HG03469 (cell line): Measurements from ENCODE around the gene BAHD1.

Experiments used
- ATAC-seq: cut with Tn5 transposase; IDR thresholded peaks from one replicate; pipeline ENCODE4 v1.9.1; 2021; ENCODE audit warnings: mild to moderate bottlenecking, moderate library complexity, moderate number of reproducible peaks; ENCODE audit not compliant: unreplicated experiment

Gene BAHD1

DNA sequence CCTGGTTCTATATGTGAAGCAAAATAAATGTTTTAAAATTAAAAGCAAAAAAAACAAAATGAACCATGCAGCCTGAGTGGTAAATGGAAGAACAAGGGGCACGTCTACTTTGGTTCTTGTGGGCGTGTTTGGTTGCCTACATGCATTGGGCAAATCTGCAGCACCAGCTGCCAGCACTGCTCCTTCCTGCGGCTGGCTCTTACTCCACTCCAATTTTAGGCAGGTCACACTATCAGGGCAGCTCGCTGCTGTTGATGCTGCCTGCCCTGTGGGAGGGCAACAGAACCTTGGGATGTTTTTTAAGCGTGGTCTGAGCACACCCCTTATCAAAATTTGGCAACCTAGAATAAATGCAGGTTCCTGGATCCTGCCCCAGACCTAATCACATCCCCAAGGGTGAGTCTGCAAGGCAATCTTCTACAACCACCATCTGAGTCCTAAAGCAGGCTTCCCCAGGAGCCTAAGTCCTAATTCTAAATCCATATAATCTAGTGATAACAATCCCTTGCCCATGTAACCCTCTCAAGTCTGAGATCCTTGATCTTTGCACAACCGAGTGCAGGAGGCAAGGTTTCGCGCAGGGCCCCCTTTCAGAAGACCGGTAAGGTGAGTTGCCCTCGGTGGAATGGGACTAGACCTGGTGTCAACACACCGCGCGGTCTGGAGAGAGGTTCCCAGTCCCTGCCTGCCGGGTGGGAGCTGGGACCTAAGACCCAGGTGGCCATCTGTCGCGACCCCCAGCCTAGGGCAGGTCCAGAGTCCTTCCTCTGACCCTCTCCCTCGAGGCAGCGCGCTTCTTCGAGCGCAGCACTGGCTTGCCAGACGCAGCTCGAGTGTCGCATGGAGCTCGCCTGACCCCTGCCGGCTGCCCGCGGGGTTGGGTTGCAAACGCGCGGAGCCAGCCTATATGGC, 19.3 kb upstream of the BAHD1 start:
- no peak for ATAC-seq

DNA sequence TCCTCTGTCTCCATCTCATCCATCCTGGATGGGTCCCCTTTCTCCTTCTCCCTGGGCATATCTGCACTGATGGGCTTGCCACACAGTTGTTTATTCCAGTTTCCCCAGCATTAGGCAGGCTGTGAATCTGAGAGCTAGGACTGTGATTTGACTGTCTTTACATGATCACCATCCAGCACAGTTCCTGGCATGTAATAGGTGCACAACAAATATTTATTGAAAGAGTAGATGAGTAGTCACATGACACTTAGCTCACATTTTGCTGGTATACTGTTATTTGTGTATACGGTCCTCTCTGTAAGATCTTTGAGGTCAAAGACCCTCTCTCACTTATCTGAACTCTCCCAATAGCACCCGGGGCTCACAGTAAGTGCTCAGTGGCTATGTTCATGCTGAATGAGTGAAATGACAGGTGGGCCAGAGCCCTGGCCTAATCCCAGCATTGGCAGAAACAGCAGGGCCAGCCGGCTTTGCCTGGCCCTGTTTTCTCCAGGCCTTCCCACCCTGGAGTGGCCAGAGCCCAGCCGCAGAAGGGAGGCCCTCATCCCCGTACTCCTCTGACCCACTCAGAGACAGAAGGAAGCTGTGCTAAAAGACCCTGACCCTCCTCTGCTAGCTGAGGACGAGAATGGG, 16.2 kb upstream of the BAHD1 start:
- ATAC-seq, result no peak

DNA sequence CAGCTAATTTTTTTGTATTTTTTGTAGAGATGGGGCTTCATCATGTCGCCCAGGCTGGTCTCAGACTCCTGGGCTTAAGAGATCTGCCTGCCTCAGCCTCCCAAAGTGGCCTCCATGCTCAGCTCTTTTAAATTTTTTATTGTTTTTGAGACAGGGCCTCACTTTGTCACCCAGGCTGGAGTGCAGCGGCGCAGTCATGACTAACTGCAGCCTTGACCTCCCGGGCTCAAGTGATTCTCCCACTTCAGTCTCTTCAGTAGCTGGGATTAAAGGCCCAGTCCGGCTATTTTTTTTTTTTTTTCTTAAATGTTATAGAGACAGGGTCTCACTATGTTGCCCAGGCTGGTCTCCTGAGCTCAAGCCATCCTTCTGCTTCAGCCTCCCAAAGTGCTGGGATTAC, 15.1 kb upstream of the BAHD1 start:
- no peak for ATAC-seq

DNA sequence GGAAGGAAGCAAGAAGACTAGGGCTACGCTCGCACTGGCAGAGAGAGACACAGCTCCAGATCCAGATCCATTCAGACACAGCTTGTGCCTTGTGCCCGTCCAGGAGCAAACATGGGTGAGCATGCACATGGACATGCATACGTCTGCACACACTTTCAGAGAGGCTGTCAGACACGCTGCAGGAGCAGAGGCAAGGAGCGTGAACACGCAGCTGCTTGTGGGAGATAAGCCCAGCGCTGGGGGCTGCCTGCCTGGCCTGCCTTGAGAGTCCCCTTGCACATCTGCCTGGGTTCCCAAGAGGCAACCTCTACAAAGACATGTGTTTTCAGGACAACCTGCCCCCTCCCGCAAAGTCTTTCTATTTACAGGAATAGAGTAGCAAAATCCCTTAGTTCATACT, 13.6 kb upstream of the BAHD1 start:
- ATAC-seq, result no peak

DNA sequence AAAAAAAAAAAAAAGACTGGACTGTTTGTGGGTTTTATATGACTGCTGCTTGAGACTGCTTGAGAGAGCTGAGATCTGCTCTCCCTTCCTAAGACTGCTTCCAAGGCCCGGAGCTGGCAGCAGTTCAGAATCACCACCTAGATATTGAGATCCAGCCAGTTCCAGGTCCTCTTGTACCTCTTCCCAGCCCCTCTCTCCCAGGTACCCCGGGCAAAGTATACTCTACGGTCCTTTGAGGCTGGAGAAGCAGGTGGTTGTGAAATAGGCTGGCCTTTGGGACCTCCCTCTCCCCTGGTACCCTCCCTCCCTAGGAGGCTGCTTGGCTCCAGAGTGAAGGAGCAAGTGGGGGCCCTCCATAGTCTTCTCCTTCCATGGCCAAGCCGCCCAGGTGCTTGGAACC, 12.6 kb upstream of the BAHD1 start:
- ATAC-seq, result no peak

DNA sequence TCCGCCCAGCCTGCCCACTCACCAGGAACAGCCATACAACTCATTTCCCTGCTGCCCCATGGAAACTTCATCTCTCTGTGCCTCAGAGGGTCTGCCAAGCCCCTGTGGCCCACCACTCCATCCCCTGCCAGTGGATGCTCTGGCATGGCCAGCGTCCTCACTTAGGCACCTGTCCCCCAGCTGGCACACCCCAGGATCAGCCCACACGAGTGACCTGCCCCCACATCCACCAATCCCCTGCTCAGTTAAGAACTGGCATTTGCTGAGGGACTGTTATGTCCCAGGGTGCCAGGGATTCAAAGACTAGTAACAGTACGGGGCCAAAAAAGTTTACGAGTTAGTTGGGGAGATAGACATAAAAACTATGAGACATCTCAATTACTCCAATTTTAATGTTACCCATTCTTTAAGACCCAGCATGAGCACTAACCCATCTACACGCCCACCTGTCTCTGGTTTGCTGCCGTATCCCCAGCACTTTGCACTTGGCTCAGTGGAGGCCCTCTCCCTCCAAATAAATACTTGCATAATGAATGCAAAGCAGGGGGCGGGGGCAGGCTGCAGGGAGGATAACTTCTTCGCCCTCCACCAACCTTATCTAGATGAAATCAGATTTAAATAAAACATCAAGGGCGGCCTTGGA, 11.6 kb upstream of the BAHD1 start:
- no peak for ATAC-seq

DNA sequence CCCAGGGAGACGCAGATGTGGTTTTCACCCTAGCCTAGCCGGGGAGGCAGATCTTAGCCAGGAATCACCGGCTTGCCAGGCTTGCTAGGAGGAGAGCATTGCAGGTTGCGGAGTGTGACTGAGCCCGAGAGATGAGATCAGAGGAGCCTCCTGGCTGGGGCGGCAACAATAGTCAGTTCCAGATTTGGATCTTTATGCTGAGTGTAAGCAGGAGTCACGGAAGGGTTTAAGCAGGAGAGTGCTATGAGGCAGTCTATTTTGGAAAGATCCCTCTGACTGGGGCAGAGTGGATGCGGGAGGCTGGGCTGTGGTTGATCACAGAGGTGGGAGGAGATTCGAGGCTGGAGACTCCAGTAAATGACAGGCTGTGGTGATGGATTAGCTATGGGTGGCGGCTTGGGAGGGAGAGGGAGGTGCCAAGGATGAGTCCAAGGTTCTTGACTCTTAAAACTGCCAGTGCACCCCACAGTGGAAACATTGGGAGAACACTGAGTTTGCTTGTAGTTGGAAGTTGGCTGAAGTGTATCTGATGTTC, 10.4 kb upstream of the BAHD1 start:
- no peak for ATAC-seq

DNA sequence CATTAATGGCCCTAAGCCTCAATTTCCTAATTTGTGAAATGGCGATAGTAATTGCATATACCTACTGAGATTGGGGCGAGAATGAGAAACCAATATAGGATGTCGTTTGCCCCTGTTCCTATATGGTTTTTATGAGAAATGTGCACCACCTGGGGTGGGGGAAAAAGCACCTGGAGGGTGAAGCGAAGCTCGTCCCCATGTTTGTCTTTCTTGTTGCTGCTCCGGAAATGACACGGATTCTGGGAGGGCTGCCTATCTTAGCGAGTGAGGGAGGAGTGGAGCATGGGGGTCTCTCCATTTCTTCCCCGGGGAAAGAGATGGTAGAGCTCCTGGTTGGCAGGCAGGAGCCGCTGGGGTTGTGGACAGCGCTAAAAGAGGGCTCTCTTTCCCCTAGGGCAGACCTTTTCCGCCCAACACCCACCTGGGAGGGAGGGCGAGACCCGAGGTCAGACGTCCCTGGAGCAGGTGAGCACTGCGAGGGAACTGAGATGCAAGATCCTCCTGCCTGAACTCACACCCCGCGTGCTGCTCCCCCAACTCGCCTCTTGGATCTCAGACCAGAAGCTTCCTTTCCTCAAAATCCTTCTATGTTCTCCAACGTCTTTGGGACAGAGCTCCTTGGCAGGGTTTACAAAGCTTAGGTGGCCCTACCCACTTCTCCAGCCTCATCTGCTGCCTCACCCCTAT, 5.6 kb upstream of the BAHD1 start:
- no peak for ATAC-seq

DNA sequence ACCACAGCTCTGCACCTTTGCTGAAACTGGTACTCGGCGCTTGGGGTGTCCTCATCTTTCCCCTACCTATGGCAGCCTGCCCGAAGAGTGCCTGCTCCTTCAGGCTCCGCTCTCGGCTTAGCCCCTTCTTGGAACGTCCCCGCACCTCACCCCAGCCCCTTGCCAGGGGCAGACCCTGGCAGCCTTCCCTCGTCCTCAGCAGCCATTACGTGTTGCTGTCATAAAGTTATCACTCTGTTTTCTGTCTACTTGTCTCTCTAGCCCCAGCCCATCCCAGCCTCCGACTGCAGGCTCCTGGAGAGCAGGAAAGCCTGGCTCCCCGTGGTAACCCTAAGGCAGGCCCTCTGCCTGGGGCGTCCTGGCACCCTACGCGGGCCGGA, 5.1 kb upstream of the BAHD1 start:
- ATAC-seq, result no peak

DNA sequence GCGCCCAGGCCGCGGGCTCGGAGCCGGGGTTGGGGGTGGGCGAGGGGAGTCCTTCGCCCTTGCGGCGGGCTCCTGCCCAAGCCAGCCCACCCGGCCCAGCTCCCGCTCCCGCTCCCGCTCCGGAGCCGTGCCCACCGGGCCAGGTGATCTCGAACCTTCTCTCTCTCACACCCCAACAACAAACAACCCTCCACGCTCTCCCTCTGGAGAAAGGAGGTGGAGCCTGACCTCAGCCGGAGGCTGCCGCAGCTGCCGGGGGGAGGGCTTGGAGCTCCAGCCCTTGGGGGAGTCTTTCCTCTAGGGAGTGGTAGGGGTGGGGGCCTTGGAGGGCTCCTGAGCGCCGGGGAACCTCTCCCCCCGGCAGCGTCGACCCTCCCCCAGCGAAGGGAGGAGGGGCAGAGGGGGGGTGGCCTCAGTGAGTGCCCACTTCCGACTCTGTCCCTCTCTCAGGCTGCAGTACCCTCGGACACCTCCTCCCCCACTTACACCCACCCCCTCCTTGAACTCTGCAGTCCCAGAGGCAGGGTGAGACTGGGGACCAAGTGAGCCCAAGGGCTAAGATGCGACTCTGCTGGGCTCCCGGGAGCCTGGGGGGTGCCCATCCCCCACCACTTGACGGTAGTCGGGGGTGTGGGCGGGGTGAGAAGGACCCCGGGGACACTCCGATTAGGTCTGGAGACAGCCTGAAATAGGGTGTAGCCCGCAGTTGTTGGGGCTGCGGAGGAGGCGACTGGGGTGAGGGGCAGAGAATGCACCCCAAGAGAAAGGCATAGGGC, 4.4 kb upstream of the BAHD1 start:
- no peak for ATAC-seq

DNA sequence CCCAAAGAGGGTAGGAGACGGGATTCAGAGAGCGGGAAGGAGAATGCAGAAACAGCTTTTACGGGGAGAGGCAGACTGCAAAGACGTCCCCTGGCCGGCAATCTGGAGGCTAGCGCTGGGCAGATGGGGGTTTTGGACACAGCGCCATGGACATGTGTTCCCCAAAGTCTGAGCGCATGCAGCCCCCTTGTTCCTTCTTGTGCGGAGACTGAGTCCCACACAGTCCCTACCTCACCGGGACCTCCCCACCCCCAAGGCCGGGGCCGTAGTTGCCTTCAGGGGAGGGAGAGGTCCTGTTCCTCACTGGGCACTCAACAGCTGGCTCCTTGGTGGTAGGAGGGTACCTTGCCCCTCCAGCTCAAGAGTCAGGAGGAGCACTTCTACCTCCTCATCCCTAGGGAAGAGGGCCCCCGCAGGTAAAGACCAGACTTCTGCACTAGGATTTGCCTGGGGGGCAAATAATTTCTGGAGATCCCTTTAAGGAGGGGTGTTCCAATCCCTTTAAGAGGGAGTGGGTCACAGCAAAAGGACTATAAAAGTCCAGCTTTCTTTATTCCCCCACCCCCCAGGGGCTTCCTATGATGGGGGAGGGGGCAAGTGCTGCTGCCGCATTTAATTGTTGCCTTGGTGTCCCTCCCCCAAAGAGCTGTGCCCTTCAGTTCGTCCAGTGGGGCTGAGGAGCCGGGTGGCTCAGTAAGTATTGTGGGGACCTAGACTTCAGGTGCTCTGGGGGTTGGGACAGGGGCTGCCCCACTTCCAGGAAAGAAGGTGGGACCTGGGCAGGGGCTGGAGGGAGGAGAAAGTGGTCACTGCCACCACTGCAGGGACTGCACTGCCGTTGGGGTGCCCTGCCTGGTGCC, 3.6 kb upstream of the BAHD1 start:
- ATAC-seq, result no peak

DNA sequence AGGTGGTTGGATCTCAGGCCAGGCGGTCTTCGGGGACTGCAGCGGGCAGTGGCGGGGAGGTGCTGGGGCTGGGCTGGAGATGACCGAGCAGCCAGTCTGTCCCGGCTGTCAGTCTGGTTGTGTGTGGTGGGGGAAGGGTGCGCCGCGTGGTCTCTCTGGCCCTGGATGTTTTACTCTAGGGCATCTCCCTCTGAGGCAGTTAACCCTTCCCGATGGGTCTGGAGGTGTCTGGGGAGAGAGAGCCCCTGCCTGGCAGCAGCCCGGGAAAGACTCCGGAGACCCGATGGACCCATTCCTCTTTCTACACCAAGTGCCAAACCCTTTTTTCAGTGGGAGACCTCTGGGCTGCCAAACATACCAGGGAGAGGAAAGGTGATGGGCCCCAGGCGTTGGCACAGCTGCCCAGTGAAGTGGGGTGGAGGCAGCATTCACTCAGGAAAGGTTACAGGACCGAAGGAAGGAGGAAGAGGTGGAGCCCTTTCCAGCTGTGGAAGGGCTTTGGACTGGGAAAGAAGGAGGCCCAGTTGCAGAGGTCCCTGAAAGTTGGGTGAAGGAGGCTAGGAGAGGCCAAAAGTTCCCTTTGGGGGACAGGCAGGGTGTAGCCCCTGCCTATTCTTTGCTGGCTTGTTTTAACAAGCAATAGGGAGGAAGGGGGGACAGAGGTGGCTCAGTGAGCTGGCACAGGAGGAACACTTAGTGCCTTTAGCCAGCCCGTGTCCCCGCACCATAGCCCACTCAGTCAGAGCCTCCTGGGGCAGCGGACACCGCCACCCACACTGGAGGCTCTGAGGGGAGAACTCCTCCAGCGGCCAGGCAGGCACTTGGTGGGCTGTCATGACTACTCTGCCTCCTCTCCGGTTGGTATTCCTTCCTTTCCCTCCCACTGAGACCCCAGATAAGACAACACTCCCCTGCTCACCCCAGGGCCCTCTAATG, 2.7 kb upstream of the BAHD1 start:
- no peak for ATAC-seq

DNA sequence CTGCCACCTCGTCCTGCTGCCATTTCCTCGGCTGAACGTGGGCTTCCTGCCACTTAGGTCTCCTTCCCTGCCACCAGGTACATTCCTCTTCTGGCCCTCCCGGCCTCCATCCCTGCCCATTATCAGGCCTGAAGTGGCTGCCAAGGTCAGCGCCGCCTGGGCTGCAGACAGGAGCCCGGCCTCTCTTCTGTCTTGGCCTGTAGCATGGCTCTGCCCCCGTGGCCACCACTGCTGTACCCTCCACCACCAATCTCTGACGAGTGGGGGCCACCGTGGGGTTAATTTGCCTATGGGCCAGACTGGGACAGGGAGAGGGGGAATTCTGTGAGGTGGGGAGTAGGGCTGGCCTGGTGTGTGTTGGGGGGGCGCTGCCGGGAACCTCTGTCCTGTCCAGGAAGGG, 2.0 kb upstream of the BAHD1 start:
- no peak for ATAC-seq

DNA sequence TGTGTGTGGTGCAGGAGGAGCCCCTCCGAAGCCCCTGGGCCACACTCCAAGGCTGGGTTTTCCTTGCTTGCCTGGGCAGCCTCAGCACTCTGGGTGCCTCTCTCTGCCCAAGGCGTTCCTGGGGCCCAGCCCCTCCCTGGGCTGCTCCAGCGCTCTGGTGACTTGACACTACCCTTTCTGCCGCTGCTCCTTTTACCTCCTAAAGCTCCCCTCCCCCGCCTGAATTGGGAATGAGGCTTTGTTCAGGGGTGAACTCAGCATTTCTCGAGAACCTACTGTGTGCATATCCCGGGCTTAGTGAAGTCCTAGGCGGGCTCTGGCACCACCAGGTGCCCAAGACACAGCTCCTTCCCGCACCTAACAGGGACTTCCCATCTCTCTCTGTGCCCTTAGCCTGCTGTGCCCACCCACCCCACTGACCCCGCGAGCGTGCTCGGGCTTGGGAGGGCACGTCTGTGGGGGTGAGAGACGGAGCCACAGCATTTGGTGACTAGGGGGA, 1.2 kb upstream of the BAHD1 start:
- no peak for ATAC-seq

DNA sequence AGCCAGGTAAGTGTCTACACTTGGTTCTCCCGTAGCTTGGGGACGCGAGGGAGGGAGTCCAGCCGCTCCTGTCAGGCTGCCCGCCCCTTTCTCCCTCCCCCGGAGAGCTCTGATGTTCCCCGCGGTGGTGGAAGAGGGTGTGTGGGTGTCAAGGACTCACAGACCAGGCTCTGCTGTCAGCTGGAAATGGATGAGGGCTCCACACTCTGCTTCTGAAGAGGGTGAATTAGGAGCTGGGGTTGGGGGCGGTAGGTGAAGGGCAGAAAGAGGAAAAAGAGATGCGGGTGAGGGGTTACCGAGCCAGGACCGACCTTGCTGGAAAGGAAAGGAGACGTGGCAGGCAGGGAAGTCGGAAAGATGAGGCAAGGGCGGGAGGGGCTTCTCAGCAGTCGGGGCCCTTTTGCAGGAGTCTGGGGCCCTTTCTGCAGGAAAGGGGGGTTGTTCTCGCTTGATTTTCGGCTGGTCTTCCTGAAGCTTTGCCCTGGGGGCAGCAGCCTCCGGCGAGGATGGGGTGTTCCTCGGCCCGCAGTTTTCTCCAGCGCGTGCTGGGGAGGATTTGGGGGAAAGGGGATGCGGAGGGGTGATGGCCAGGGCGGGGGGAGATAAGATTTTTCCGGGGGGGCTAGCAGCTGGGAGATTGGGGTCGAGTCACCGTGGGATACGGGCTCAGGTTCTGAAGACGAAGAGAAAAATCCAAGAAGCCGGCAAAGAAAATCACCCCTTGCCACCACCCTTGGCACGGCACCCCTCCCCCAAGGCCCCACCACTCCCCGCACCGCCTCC, 602 bp upstream of the BAHD1 start:
- no peak for ATAC-seq

DNA sequence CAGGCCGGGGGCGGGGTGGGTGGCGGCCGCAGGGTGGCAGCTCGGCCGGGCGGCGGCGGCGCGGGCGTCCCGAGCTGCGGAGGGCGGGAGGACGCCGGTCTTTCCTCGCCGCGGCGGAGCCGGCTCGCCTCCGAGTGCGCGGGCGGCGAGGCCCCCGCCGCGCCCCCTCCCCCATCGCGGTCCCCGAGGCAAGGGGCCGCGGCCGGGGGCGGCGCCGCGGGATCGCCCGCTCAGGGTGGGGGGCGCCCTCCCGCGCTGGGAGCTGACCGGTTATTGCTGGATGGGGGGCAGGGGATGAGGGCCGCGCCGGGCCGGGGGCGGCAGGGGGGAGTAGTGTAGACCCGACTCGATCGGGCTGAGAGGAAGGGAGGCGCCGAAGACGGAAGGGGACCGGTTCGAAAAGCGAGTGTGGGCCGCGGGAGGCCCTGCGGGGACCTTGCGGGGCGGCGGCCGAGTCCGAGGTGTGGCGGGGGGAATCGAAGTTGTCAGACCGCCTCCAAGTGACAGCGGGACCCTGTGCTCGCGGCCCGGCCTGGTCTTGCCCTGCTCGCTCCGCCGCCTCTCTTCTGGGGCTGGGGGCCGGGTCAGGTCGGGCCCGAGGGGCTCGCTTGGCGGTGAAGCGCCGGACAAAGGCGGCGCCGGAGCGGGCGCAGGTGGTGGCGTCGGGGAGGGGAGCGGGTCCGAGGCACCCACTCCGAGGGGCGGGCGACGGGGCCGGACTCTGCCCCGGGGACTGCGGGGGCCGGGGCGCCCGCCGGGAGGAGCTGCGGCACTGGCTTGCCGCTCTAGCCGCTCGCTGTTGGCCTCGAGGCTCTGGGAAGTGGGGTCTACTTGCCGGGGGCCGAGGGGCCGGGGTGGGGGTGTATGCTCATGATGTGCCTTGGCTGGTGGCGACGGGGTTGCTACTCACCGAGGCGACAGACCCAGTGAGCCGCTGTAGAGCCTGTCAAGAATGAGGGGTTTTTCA, 1.1 kb downstream of the BAHD1 start:
- no peak for ATAC-seq
